ENCODE results near the gene ZIC4.

The ZIC4 gene

DNA sequence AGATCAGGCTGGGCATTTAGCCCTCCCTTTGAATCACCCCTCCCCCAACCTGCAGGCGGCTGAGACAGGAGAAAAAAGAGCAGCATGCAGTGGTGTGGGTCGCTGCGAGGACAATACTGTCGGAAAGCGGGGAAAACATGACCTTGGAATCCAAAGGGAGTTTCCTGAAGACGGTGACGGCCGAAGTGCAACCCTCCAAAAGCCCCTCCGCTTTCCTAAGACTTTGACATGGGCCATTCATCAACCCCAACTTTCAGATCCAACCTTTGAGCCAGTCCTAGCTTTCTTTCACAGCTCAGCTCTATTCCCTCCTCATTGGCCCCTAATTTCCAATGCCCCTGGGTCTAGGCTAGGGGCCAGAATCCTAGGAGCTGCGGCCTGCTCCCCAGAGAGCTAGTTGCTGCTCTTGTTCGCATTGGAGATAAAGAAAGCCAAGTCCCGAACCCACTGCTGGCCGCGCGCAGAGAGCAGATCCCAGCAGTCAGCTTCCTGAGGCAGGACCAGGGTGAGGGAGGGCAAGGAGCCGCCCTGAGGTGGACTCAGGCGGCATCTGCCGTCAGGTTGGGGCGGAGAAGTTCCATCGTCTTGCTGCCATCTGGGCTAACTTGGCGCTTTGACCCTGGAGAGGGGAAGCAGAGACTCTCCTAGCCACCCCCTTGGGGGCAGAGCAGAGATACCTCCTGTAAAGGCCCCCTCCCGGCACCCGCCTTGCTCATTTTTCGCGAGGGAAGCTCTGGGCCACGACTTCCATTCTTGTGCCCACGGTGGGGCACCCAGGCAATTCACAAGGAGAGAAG lies 914 bp downstream of the ZIC4 start:
- FAIRE-seq (no peak), DNase-seq (ENCODE audit: low spot score) (no peak)

- no peak for FAIRE-seq
Observed at GRCh38 chr3:147404800-147405230, 1.5 kb downstream of the ZIC4 start.

GRCh38 chr3:147404000-147404799 lies 2.1 kb downstream of the ZIC4 start:
- no peak for FAIRE-seq
- DNase-seq (ENCODE audit: low spot score) = no peak

More at GRCh38 chr3:147404800-147405230, 1.5 kb downstream of the ZIC4 start:
- no peak for DNase-seq (ENCODE audit: low spot score)

- DNase-seq (ENCODE audit: low spot score) (no peak), FAIRE-seq (no peak)
Observed at GRCh38 chr3:147403511-147403910, 2.8 kb downstream of the ZIC4 start.

DNA sequence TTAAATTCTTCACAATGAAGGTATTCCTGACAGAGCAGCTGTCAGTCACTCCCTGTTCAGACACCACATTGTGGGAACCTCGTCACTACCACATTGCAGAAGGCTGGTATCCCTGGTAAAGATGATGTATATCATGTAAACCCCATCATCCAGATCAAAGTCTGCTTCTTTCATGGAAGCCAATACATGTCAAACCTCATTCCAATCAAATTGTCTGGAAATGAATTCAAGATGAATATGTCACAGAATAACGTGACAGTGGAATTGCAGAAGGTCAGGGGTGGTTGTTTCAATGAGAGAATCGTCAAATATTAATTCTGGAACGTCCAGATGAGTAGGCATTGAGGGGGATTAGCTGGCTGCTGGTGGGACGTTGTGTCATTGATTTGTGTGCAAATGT lies 4.2 kb downstream of the ZIC4 start:
- FAIRE-seq = no peak
- DNase-seq (ENCODE audit: low spot score) = no peak

DNA sequence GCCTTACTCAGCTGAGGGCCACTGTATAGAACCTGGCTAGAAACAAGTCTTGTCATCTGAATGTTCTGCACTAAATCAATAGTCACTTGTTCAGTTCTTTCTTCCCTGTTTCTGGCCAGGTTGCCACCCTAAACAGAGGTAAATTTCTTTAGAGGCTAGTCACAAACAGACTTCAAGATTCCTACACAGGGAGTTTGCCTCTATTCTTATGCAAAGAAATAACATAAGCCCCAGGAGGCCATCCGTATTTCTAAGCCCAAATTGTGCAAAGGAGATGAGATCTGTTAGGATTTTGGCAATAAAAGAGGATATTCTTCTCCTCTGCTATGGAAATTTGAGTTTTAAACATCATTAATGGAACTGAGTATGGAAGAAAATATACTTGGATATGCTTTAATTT lies 4.9 kb downstream of the ZIC4 start:
- FAIRE-seq = no peak
- no peak for DNase-seq (ENCODE audit: low spot score)

GRCh38 chr3:147400999-147401398 lies 5.3 kb downstream of the ZIC4 start:
- FAIRE-seq (no peak), DNase-seq (ENCODE audit: low spot score) (no peak)

- DNase-seq (ENCODE audit: low spot score) (no peak), FAIRE-seq (no peak)
Observed at GRCh38 chr3:147400111-147400510, 6.2 kb downstream of the ZIC4 start.

DNA sequence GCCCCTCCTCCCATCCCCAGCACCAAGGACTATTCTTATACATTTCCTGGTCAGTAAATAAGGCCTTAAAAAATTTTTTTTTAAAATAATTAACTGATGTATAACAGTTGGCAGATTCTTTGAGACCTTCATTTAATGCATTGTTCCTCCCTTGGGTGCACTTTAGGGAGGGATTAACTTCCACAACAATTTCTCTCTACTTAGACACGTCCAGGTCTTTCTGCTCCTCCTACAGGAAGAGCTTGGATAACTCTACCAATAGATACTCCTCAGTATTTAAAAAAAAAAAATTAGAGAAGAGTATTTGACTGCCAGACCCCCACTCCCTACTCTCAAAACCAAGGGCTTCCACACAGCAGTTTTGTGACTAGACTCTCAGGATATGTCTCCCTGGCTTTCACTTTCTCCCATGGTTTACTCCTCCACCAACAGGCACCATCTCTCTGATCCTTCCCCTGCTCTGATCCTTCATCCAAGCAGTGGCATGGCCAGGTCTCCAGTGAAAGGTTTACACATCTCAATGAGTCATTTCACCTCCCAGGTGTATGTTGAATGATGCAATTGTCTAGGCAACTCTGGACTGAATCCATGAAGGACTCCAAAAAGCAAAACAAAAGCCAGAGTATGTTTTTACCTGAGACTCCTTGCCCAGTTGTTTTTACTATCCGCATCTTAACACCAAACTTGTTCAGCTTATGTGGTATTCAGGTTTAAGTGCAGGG lies 7.4 kb downstream of the ZIC4 start:
- DNase-seq (ENCODE audit: low spot score) = no peak
- no peak for FAIRE-seq

- FAIRE-seq (no peak), DNase-seq (ENCODE audit: low spot score) (no peak)
Observed at GRCh38 chr3:147397875-147398812, 8.2 kb downstream of the ZIC4 start.

DNA sequence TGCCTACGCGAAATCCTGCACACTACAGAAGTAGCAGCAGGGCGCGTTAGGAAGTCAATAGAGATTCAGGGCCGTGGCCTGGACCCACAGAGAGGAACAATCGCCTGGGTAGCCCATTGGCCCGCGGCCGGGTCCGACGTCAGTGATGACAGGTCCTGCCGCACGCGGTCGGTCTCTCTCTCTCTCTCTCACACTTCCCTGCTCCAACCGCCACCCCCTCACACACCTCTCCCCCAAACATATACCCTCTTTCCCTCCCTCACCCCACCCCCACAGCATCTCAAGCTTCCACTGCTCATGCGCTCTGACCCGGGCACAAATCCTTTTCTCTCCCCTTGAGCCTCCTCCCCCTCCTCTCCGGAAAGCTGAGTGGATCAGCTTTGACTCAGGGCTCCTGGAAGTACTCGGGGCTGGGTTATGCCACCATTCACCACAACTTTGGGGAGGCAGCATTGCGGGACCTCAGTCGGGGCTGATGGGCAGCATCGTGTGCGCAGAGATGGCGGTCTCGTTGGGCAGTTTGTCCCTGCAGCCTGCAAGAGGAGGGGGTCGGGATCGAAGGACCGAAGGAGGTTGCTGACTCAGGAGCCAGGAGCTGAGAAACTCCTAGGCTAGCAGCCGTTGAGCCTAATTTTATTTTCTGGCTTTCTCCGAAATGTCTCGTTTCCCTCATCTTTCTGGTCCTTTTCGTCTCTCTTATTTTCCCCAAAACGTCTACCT lies 9.0 kb downstream of the ZIC4 start:
- FAIRE-seq = no peak
- DNase-seq (ENCODE audit: low spot score) = no peak

DNA sequence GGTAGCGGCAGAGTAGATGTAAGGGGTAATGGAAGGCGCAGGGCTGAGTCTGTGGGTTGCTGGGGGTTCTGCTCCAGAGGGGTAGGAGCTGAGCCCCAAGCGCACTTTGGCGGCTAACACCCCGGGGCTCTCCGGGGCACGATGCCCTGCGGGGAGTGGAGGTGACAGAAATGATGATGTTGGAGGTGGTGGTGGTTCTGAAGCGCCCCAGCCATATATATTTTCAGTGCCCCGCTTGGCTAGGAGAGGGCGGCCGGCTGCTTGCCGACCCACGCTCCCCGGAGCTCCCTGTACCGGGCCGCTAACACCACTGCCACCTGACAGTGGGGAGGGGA lies 9.7 kb downstream of the ZIC4 start:
- DNase-seq (ENCODE audit: low spot score) (no peak), FAIRE-seq (no peak)

DNA sequence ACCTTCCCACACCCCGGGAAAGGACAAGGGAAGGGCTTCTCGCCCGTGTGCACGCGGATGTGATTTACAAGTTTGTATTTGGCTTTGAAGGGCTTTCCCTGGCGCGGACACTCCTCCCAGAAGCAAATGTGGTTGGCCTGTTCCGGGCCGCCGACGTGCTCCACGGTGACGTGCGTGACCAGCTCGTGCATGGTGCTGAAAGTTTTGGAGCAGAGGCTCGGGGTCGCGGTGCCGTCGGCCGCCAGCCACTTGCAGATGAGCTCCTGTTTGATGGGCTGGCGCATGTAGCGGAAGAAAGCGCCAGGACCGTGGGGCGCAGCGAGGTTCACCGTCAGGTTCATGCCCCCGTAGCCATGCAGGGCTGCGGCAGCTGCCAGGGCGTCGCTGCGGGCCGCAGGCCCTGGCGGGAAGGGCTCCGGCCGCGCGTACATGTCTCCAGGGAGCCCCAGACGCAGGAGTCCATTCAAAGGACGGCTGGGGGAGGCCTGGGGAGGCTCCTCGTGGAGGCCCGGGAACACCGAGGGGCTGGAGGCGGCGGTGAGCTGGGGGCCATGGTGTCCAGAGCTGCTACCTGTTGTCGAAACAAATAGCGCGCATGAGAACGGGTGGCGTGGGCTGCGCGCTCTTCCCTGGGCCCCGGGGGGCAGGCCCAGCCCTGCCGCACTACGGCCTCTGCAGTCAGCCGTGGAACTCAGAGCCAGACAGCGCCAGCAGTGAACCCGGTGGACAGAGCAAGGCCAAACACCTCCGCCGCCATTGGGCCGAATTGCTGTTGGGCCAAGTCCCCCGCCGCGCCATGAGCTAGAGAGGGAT lies 10.2 kb downstream of the ZIC4 start:
- FAIRE-seq = no peak

GRCh38 chr3:147394884-147395225 lies 11.5 kb downstream of the ZIC4 start:
- no peak for DNase-seq (ENCODE audit: low spot score)
- no peak for FAIRE-seq

More for the DNA sequence above, 10.2 kb downstream of the ZIC4 start:
- DNase-seq (ENCODE audit: low spot score) = no peak

DNA sequence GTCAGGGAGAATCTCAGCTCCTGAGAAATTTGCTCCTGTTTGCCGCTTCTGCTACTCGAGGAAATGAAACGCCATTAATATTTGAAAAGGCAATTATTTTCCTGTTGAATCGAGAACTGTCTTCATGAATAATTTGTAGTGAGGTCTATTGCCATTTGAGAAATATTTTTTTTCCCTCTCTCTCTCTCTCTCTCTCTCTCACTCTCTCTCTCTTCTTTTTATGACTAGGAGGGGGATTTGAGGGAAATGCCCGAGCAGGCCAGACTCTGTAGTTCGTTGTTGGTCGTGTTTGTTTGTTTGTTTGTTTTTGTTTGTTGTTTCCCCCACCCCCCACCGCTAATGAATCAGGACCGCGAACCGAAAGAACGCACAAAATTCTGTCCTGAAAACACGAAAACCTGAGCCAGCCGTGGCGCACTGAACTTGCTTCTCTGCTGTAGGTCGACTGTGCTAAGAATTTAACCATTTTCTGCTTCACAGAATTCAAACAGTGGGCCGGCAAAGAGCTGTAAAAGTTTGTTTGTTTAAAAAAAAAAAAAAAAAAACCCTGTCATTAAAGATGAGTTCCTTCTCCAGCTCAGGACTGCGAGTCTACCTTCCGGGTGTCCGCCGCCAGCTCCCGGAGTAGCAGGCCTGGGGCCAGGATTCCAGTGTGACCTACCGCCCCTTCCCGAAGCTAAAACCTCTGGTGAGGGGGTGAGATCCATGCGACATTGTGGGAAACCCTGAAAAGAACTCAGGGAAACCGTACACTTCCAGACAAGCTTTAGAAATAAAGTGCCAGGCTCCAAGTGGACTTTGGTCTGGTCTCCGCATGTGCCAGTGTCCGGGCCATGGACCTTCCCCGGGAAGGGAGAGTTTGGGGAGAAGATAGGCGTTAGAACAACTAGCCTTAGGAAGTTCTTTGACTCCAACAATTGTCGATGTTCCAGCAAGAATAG lies 12.1 kb downstream of the ZIC4 start:
- FAIRE-seq (no peak), DNase-seq (ENCODE audit: low spot score) (no peak)

GRCh38 chr3:147393261-147393942 lies 12.9 kb downstream of the ZIC4 start:
- FAIRE-seq = no peak
- DNase-seq (ENCODE audit: low spot score) = no peak

- no peak for FAIRE-seq
- no peak for DNase-seq (ENCODE audit: low spot score)
Observed at GRCh38 chr3:147392625-147392946, 13.8 kb downstream of the ZIC4 start.
